ENCODE measurements around the gene DNAH9. TPM values are rescaled to one million over a fixed set of nuclear protein-coding genes. Genes with fewer than 3 reads are reported as not detected.

The DNAH9 gene
- total RNA-seq, 4 donors from 2014 or later, result 0.98 to 1.9 (median 1.5) TPM

DNA sequence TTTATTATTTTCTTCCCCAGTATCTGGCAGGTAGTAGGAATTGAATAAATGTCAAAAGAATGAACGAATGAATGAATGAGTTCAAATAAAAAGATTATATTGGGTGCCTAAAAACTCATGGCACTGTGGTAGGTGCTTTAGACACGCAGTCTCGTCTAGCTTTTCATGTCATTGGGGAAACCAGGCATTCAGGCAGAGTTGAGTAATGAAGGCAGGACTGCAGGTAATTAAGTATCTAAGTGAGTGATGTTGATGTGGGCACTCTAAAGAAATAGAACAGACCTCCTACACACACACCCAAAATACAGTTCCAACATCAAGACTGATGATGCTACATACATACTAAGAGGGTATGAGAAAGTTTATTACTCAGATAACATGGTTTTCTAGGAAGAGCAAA is 302.4 kb downstream of the DNAH9 start:
- Histone ChIP-seq H3K9me3 (no peaks in the 10 kb centered on the region), H3K27me3 (no peaks in the 10 kb centered on the region), H3K4me3 (no peak overlapping the region), H3K36me3 (no peaks in the 10 kb centered on the region), H3K27ac (no peak overlapping the region), H3K4me1 (no peaks in the 10 kb centered on the region)
- 85 to 87% methylated on average over 3 of the region's 3 CpGs for WGBS, 2 donors
- TF ChIP-seq EP300 (IDR thresholded peaks at IDR 0.05) (no peak), POLR2A (IDR thresholded peaks at IDR 0.05) (no peak), CTCF (IDR thresholded peaks at IDR 0.05) (no peak)
- DNase-seq (ENCODE audit: low spot score in 2 of 2), result no peak

- no peak overlapping the region for H3K27ac ChIP-seq
- DNase-seq (ENCODE audit: low spot score in 2 of 2), result no peak
- no peaks in the 10 kb centered on the region for H3K4me1 ChIP-seq
- H3K9me3 ChIP-seq, result no peaks in the 10 kb centered on the region
- no peaks in the 10 kb centered on the region for H3K36me3 ChIP-seq
- no peak for TF ChIP-seq EP300 (IDR thresholded peaks at IDR 0.05)
- no peak for TF ChIP-seq CTCF (IDR thresholded peaks at IDR 0.05)
- no peak for TF ChIP-seq POLR2A (IDR thresholded peaks at IDR 0.05)
- WGBS, 2 donors, result 89 to 92% methylated on average over 2 of the region's 2 CpGs
- H3K4me3 ChIP-seq, result no peak overlapping the region
- H3K27me3 ChIP-seq, result no peaks in the 10 kb centered on the region
Observed at GRCh38 chr17:11901931-11902330, 303.7 kb downstream of the DNAH9 start.

- no peak overlapping the region for H3K27ac ChIP-seq
- no peaks in the 10 kb centered on the region for H3K27me3 ChIP-seq
- H3K36me3 ChIP-seq, result no peaks in the 10 kb centered on the region
- H3K4me1 ChIP-seq, result no peaks in the 10 kb centered on the region
- TF ChIP-seq CTCF (IDR thresholded peaks at IDR 0.05) (no peak), POLR2A (IDR thresholded peaks at IDR 0.05) (no peak), EP300 (IDR thresholded peaks at IDR 0.05) (no peak)
- peaks cover 0 to 21% (median 2%) of the 10 kb centered on the region in 4 donors for H3K9me3 ChIP-seq
- WGBS, 2 donors, result 61 to 70% methylated on average over 7 of the region's 7 CpGs
- no peak for DNase-seq (ENCODE audit: low spot score in 2 of 2)
- H3K4me3 ChIP-seq, result no peak overlapping the region
Observed at GRCh38 chr17:11908711-11909146, 310.5 kb downstream of the DNAH9 start.

DNA sequence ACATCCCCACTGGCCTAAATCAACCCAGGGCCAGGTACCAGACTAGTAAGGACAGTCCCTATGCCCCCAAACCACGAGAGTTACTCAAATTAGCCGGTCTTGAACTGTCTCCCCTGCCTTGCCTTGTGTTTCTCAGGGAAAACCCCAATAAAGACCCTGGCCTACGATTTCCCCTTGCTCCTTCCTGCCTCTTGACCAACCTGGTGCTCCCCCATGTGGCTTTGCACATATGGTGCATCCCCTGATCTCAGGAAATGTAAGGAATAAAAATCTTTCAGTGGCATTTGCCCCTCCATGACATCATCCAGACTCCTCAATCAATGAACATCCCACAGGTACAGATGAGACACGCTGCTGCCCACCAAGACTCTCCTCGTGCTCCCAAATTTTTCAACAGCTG is 311.1 kb downstream of the DNAH9 start:
- Histone ChIP-seq H3K4me3 (no peak overlapping the region), H3K27me3 (no peaks in the 10 kb centered on the region), H3K9me3 (peaks cover 0 to 21% (median 2%) of the 10 kb centered on the region in 4 donors), H3K36me3 (no peaks in the 10 kb centered on the region), H3K4me1 (no peaks in the 10 kb centered on the region), H3K27ac (no peak overlapping the region)
- no peak for DNase-seq (ENCODE audit: low spot score in 2 of 2)
- TF ChIP-seq POLR2A (IDR thresholded peaks at IDR 0.05) (no peak), CTCF (IDR thresholded peaks at IDR 0.05) (no peak), EP300 (IDR thresholded peaks at IDR 0.05) (no peak)
- WGBS, 2 donors, result 58 to 71% methylated on average over 5 of the region's 5 CpGs

GRCh38 chr17:11916091-11916490 is 317.8 kb downstream of the DNAH9 start:
- no peak overlapping the region for H3K27ac ChIP-seq
- TF ChIP-seq POLR2A (IDR thresholded peaks at IDR 0.05) (no peak), EP300 (IDR thresholded peaks at IDR 0.05) (no peak), CTCF (IDR thresholded peaks at IDR 0.05) (no peak)
- peaks cover 0 to 16% (median 2%) of the 10 kb centered on the region in 4 donors for H3K9me3 ChIP-seq
- no peaks in the 10 kb centered on the region for H3K36me3 ChIP-seq
- WGBS, 2 donors, result 4 to 12% methylated on average over 2 of the region's 2 CpGs
- H3K4me1 ChIP-seq, result no peaks in the 10 kb centered on the region
- DNase-seq (ENCODE audit: low spot score in 2 of 2), result no peak
- no peaks in the 10 kb centered on the region for H3K27me3 ChIP-seq
- no peak overlapping the region for H3K4me3 ChIP-seq
